ENCODE measurements around the gene ARHGAP5.
"Not testable (repeated sequence)": the region's sequence is repeated elsewhere in the genome, so short reads cannot be mapped to it uniquely, and the experiment has no call there.

ARHGAP5 gene

DNA sequence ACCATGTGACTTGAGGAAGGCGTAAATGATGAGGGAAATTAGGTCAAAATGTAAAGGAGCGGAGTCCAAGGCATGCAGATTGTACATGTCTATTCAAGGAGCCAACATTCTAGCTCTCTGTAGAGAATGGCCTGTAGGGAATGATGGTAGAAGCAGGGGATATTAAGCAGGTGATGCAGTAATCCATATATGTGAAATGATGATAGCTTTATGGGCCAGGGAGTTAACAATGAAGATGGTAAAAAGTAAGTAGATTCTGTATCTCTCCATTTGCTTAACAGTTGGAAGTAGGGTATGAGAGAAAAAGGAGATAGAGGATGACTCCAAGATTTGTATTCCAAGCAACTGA is 33.4 kb downstream of the ARHGAP5 start:
- no peak for TF ChIP-seq EZH2phosphoT487 (IDR thresholded peaks at IDR 0.05; ENCODE audit: borderline replicate concordance, low read length)
- TF ChIP-seq, protein P1, sequence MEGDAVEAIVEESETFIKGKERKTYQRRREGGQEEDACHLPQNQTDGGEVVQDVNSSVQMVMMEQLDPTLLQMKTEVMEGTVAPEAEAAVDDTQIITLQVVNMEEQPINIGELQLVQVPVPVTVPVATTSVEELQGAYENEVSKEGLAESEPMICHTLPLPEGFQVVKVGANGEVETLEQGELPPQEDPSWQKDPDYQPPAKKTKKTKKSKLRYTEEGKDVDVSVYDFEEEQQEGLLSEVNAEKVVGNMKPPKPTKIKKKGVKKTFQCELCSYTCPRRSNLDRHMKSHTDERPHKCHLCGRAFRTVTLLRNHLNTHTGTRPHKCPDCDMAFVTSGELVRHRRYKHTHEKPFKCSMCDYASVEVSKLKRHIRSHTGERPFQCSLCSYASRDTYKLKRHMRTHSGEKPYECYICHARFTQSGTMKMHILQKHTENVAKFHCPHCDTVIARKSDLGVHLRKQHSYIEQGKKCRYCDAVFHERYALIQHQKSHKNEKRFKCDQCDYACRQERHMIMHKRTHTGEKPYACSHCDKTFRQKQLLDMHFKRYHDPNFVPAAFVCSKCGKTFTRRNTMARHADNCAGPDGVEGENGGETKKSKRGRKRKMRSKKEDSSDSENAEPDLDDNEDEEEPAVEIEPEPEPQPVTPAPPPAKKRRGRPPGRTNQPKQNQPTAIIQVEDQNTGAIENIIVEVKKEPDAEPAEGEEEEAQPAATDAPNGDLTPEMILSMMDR (IDR thresholded peaks at IDR 0.05; ENCODE audit: low read depth, low read length, poor library complexity, severe bottlenecking), result no peak
- no peaks in the 10 kb centered on the region for H3K79me2 ChIP-seq (ENCODE audit: control insufficient read depth, low read length)
- H3K4me3 ChIP-seq (ENCODE audit: low read length), result no peak overlapping the region

DNA sequence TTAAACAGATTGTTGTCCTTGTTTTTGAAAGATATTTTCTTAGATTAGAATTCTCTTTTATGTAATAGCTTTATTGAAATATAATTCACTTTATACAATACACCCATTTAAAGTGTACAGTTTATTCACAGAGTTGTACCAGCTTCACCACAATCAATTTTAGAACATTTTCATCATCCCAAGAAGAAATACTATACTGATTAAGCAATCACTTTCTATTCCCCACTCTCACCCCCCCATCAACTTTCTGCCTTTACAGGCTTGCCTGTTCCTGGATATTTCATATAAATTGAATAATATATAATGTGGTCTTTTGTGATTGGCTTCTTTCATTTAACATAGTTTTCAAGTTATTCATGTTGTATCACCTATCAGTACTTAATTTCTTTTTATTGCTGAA is 44.4 kb downstream of the ARHGAP5 start:
- no peak overlapping the region for H3K4me3 ChIP-seq (ENCODE audit: low read length)
- no peaks in the 10 kb centered on the region for H3K79me2 ChIP-seq (ENCODE audit: control insufficient read depth, low read length)
- no peaks in the 10 kb centered on the region for H3K4me1 ChIP-seq (ENCODE audit: control insufficient read depth, low read length)
- no peaks in the 10 kb centered on the region for H3K9me3 ChIP-seq (ENCODE audit: control insufficient read depth, insufficient read depth, low read length)
- no peaks in the 10 kb centered on the region for H3K36me3 ChIP-seq (ENCODE audit: control insufficient read depth, low read length)
- no peaks in the 10 kb centered on the region for H3F3A ChIP-seq (ENCODE audit: control insufficient read depth, insufficient read depth)
- H3K27me3 ChIP-seq (ENCODE audit: control insufficient read depth, low read length), result no peaks in the 10 kb centered on the region
- H3K27ac ChIP-seq (ENCODE audit: low read depth, low read length), result no peak overlapping the region
- H4K20me1 ChIP-seq (ENCODE audit: control insufficient read depth, insufficient read depth, low read depth, low read length), result no peaks in the 10 kb centered on the region
- no peak overlapping the region for H3K4me2 ChIP-seq (ENCODE audit: low read length)
- TF ChIP-seq, protein P1 (IDR thresholded peaks at IDR 0.05; ENCODE audit: low read depth, low read length, poor library complexity, severe bottlenecking), result no peak
- no peak for TF ChIP-seq EZH2phosphoT487 (IDR thresholded peaks at IDR 0.05; ENCODE audit: borderline replicate concordance, low read length)
- H3K9me2 ChIP-seq (replicated peaks; ENCODE audit: control insufficient read depth, low read length), result no peaks in the 10 kb centered on the region

More for the DNA sequence above, 33.4 kb downstream of the ARHGAP5 start:
- Histone ChIP-seq H3K4me1 (ENCODE audit: control insufficient read depth, low read length) (no peaks in the 10 kb centered on the region), H3K27me3 (ENCODE audit: control insufficient read depth, low read length) (no peaks in the 10 kb centered on the region), H3K9me2 (replicated peaks; ENCODE audit: control insufficient read depth, low read length) (no peaks in the 10 kb centered on the region), H3F3A (ENCODE audit: control insufficient read depth, insufficient read depth) (no peaks in the 10 kb centered on the region), H3K27ac (ENCODE audit: low read depth, low read length) (no peak overlapping the region), H3K4me2 (ENCODE audit: low read length) (no peak overlapping the region), H4K20me1 (ENCODE audit: control insufficient read depth, insufficient read depth, low read depth, low read length) (no peaks in the 10 kb centered on the region), H3K36me3 (ENCODE audit: control insufficient read depth, low read length) (no peaks in the 10 kb centered on the region), H3K9me3 (ENCODE audit: control insufficient read depth, insufficient read depth, low read length) (no peaks in the 10 kb centered on the region)

DNA sequence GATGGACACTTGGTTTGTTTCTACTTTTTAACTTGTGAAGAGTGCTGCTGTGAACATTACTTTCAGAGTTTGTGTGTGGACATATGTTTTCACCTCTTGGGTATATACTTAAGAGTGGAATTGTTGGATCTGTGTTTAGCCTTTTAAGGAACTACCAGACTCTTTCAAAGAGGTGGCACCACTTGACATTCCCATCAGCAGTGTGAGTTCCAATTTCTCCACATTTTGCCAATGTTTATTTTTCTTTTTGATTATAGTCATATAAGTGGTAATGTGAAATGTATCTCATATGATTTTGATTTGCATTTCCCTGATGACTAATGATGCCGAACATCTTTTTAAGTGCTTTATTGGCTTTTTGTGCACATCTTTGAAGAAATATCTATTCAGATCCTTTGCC is 44.8 kb downstream of the ARHGAP5 start:
- no peaks in the 10 kb centered on the region for H3F3A ChIP-seq (ENCODE audit: control insufficient read depth, insufficient read depth)
- no peaks in the 10 kb centered on the region for H3K9me2 ChIP-seq (replicated peaks; ENCODE audit: control insufficient read depth, low read length)
- H3K4me1 ChIP-seq (ENCODE audit: control insufficient read depth, low read length), result no peaks in the 10 kb centered on the region
- no peak for TF ChIP-seq EZH2phosphoT487 (IDR thresholded peaks at IDR 0.05; ENCODE audit: borderline replicate concordance, low read length)
- TF ChIP-seq, protein P1 (IDR thresholded peaks at IDR 0.05; ENCODE audit: low read depth, low read length, poor library complexity, severe bottlenecking), result no peak
- no peaks in the 10 kb centered on the region for H3K36me3 ChIP-seq (ENCODE audit: control insufficient read depth, low read length)
- H4K20me1 ChIP-seq (ENCODE audit: control insufficient read depth, insufficient read depth, low read depth, low read length), result no peaks in the 10 kb centered on the region
- H3K4me2 ChIP-seq (ENCODE audit: low read length), result no peak overlapping the region
- H3K27ac ChIP-seq (ENCODE audit: low read depth, low read length), result no peak overlapping the region
- no peaks in the 10 kb centered on the region for H3K9me3 ChIP-seq (ENCODE audit: control insufficient read depth, insufficient read depth, low read length)
- H3K27me3 ChIP-seq (ENCODE audit: control insufficient read depth, low read length), result no peaks in the 10 kb centered on the region
- no peaks in the 10 kb centered on the region for H3K79me2 ChIP-seq (ENCODE audit: control insufficient read depth, low read length)
- H3K4me3 ChIP-seq (ENCODE audit: low read length), result no peak overlapping the region

DNA sequence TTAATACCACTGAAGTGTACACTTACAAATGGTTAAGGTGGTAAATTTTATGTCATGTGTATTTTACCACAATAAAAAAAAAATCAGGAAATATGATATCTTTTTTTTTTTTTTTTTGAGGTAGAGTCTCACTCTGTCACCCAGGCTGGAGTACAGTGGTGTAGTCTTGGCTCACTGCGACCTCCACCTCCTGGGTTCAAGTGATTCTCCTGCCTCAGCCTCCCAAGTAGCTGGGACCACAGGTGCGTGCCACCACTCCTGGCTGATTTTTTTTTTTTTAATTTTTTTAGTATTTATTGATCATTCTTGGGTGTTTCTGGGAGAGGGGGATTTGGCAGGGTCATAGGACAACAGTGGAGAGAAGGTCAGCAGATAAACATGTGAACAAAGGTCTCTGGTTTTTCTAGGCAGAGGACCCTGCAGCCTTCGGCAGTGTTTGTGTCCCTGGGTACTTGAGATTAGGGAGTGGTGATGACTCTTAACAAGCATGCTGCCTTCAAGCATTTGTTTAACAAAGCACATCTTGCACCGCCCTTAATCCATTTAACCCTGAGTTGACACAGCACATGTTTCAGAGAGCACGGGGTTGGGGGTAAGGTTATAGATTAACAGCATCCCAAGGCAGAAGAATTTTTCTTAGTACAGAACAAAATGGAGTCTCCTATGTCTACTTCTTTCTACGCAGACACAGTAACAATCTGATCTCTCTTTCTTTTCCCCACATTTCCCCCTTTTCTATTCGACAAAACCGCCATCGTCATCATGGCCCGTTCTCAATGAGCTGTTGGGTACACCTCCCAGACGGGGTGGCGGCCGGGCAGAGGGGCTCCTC is 50.0 kb downstream of the ARHGAP5 start:
- H3K79me2 ChIP-seq (ENCODE audit: control insufficient read depth, low read length), result not testable (repeated sequence)

DNA sequence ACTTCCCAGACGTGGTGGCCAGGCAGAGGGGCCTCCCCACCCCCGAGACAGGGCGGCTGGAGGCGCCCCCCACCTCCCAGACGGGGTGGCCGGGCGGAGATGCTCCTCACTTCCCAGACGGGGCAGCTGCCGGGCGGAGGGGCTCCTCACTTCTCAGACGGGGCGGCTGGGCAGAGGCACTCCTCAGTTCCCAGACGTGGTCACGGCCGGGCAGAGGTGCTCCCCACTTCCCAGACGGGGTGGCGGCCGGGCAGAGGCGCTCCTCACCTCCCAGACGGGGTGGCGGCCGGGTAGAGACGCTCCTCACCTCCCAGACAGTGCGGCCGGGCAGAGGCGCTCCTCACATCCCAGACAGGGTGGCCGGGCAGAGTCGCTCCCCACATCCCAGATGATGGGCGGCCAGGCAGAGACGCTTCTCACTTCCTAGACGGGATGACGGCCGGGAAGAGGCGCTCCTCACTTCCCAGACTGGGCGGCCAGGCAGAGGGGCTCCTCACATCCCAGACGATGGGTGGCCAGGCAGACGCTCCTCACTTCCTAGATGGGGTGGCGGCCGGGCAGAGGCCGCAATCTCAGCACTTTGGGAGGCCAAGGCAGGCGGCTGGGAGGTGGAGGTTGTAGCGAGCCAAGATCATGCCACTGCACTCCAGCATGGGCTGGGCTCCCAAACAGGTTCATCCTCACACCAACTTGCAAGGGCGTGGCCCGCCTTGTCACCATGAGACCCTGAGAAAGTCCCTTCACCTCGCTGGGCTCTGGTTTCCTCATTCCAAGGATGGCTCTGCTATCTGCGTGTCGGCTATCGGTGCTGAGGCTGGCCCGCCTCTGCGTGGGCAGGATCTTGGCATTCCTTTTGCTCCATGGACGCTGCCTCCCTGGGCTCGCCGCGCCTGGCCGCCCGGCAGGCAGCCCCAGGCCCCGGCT is 50.9 kb downstream of the ARHGAP5 start:
- not testable (repeated sequence) for H3K4me3 ChIP-seq (ENCODE audit: low read length); H3K79me2 ChIP-seq (ENCODE audit: control insufficient read depth, low read length); H3K36me3 ChIP-seq (ENCODE audit: control insufficient read depth, low read length); H4K20me1 ChIP-seq (ENCODE audit: control insufficient read depth, insufficient read depth, low read depth, low read length); H3K4me2 ChIP-seq (ENCODE audit: low read length); H3K9me3 ChIP-seq (ENCODE audit: control insufficient read depth, insufficient read depth, low read length); H3F3A ChIP-seq (ENCODE audit: control insufficient read depth, insufficient read depth); H3K27me3 ChIP-seq (ENCODE audit: control insufficient read depth, low read length); H3K4me1 ChIP-seq (ENCODE audit: control insufficient read depth, low read length); H3K27ac ChIP-seq (ENCODE audit: low read depth, low read length); H3K9me2 ChIP-seq (replicated peaks; ENCODE audit: control insufficient read depth, low read length)

More for the DNA sequence above, 50.0 kb downstream of the ARHGAP5 start:
- H3K27me3 ChIP-seq (ENCODE audit: control insufficient read depth, low read length); H3K9me3 ChIP-seq (ENCODE audit: control insufficient read depth, insufficient read depth, low read length); H3K27ac ChIP-seq (ENCODE audit: low read depth, low read length); H3F3A ChIP-seq (ENCODE audit: control insufficient read depth, insufficient read depth); H3K4me3 ChIP-seq (ENCODE audit: low read length); H3K9me2 ChIP-seq (replicated peaks; ENCODE audit: control insufficient read depth, low read length); H3K4me1 ChIP-seq (ENCODE audit: control insufficient read depth, low read length); H3K4me2 ChIP-seq (ENCODE audit: low read length); H3K36me3 ChIP-seq (ENCODE audit: control insufficient read depth, low read length); H4K20me1 ChIP-seq (ENCODE audit: control insufficient read depth, insufficient read depth, low read depth, low read length): not testable (repeated sequence)

All from DOHH2 (cell line).